Measurements from ENCODE around the gene ADAMTS14. TPM values are rescaled to one million over a fixed set of nuclear protein-coding genes. Genes with fewer than 3 reads are reported as not detected.

ADAMTS14 gene
- total and polyA plus RNA-seq, 4 experiments from 2014 or later: not detected

- Histone ChIP-seq H3K9me3 (ENCODE audit: control insufficient read depth in 1 of 2, low read length in 2 of 2) (no peaks in the 10 kb centered on the region), H3K27ac (ENCODE audit: low read depth, low read length) (no peak overlapping the region), H3K4me3 (ENCODE audit: low read length in 2 of 2) (no peak overlapping the region), H3K27me3 (ENCODE audit: insufficient read depth, low read length) (no peaks in the 10 kb centered on the region), H3K36me3 (ENCODE audit: insufficient read depth, low read length) (no peaks in the 10 kb centered on the region), H3K4me1 (ENCODE audit: insufficient read depth, low read length) (no peaks in the 10 kb centered on the region)
- no peak for DNase-seq
- Mint-ChIP-seq H3K9me3 (no peaks in the 10 kb centered on the region), H3K27me3 (no peaks in the 10 kb centered on the region), H3K27ac (no peak overlapping the region), H3K36me3 (no peaks in the 10 kb centered on the region), H3K4me3 (no peak overlapping the region), H3K4me1 (peaks cover 0 to 2% (median 0%) of the 10 kb centered on the region in 4 donors)
- intact Hi-C loops (cut with micrococcal nuclease): no loop called here
- ChIA-PET POLR2A (ENCODE audit: partially characterized antibody) (no interaction called here), CTCF (ENCODE audit: partially characterized antibody) (no interaction called here)
Measured at GRCh38 chr10:70738006-70738760, 65.9 kb downstream of the ADAMTS14 start.

GRCh38 chr10:70738761-70739121 lies 66.4 kb downstream of the ADAMTS14 start:
- ChIA-PET CTCF (ENCODE audit: partially characterized antibody) (interaction anchor here (1.8 kb wide), 1 partner anchor 277 kb away, joined by 4 read pairs; no protein-coding TSS in a partner anchor), POLR2A (ENCODE audit: partially characterized antibody) (no interaction called here)
- H3K4me1 Mint-ChIP-seq: peaks cover 0 to 2% (median 0%) of the 10 kb centered on the region in 4 donors
- no peaks in the 10 kb centered on the region for H3K9me3 Mint-ChIP-seq
- H3K4me3 ChIP-seq (ENCODE audit: low read length in 2 of 2): no peak overlapping the region
- H3K4me3 Mint-ChIP-seq: no peak overlapping the region
- DNase-seq: no peak
- no peaks in the 10 kb centered on the region for H3K27me3 Mint-ChIP-seq
- H3K27ac ChIP-seq (ENCODE audit: low read depth, low read length): no peak overlapping the region
- intact Hi-C loops (cut with micrococcal nuclease): no loop called here
- no peaks in the 10 kb centered on the region for H3K27me3 ChIP-seq (ENCODE audit: insufficient read depth, low read length)
- H3K9me3 ChIP-seq (ENCODE audit: control insufficient read depth in 1 of 2, low read length in 2 of 2): no peaks in the 10 kb centered on the region
- no peaks in the 10 kb centered on the region for H3K36me3 Mint-ChIP-seq
- H3K27ac Mint-ChIP-seq: no peak overlapping the region
- no peaks in the 10 kb centered on the region for H3K36me3 ChIP-seq (ENCODE audit: insufficient read depth, low read length)
- no peaks in the 10 kb centered on the region for H3K4me1 ChIP-seq (ENCODE audit: insufficient read depth, low read length)

- no peaks in the 10 kb centered on the region for H3K36me3 Mint-ChIP-seq
- Histone ChIP-seq H3K4me1 (ENCODE audit: insufficient read depth, low read length) (no peaks in the 10 kb centered on the region), H3K36me3 (ENCODE audit: insufficient read depth, low read length) (no peaks in the 10 kb centered on the region), H3K4me3 (ENCODE audit: low read length in 2 of 2) (no peak overlapping the region), H3K27ac (ENCODE audit: low read depth, low read length) (no peak overlapping the region), H3K27me3 (ENCODE audit: insufficient read depth, low read length) (no peaks in the 10 kb centered on the region), H3K9me3 (ENCODE audit: control insufficient read depth in 1 of 2, low read length in 2 of 2) (no peaks in the 10 kb centered on the region)
- CTCF ChIA-PET (ENCODE audit: partially characterized antibody): interaction anchor here (0.7 to 1.8 kb wide), 3 partner anchors 182 to 324 kb away, joined by 3 to 4 read pairs (median 3); no protein-coding TSS in a partner anchor
- no peak overlapping the region for H3K4me3 Mint-ChIP-seq
- peaks cover 0 to 2% (median 0%) of the 10 kb centered on the region in 4 donors for H3K4me1 Mint-ChIP-seq
- H3K9me3 Mint-ChIP-seq: no peaks in the 10 kb centered on the region
- peaks cover 0 to under 1% of the 10 kb centered on the region in 2 donors for H3K27me3 Mint-ChIP-seq
- intact Hi-C loops (cut with micrococcal nuclease): no loop called here
- no peak overlapping the region for H3K27ac Mint-ChIP-seq
- no peak for DNase-seq
- POLR2A ChIA-PET (ENCODE audit: partially characterized antibody): no interaction called here
Measured at GRCh38 chr10:70740406-70741288, 68.3 kb downstream of the ADAMTS14 start.

GRCh38 chr10:70742537-70743429 lies 70.5 kb downstream of the ADAMTS14 start:
- no peaks in the 10 kb centered on the region for H3K4me1 ChIP-seq (ENCODE audit: insufficient read depth, low read length)
- CTCF ChIA-PET (ENCODE audit: partially characterized antibody): no interaction called here
- POLR2A ChIA-PET (ENCODE audit: partially characterized antibody): no interaction called here
- no peaks in the 10 kb centered on the region for H3K9me3 ChIP-seq (ENCODE audit: control insufficient read depth in 1 of 2, low read length in 2 of 2)
- Mint-ChIP-seq H3K9me3 (peaks cover 0 to 1% (median 0%) of the 10 kb centered on the region in 8 donors), H3K27ac (no peak overlapping the region), H3K27me3 (peaks cover 0 to 1% of the 10 kb centered on the region in 2 donors), H3K4me1 (peaks cover 0 to 2% (median 0%) of the 10 kb centered on the region in 4 donors), H3K36me3 (no peaks in the 10 kb centered on the region), H3K4me3 (no peak overlapping the region)
- no peak overlapping the region for H3K4me3 ChIP-seq (ENCODE audit: low read length in 2 of 2)
- no peaks in the 10 kb centered on the region for H3K36me3 ChIP-seq (ENCODE audit: insufficient read depth, low read length)
- no peak overlapping the region for H3K27ac ChIP-seq (ENCODE audit: low read depth, low read length)
- no peak for DNase-seq
- no peaks in the 10 kb centered on the region for H3K27me3 ChIP-seq (ENCODE audit: insufficient read depth, low read length)
- intact Hi-C loops (cut with micrococcal nuclease): no loop called here

GRCh38 chr10:70743430-70743788 lies 71.1 kb downstream of the ADAMTS14 start:
- CTCF ChIA-PET (ENCODE audit: partially characterized antibody): no interaction called here
- no peak for DNase-seq
- Mint-ChIP-seq H3K9me3 (peaks cover 0 to 1% (median 0%) of the 10 kb centered on the region in 8 donors), H3K4me3 (no peak overlapping the region), H3K27me3 (peaks cover 0 to 1% of the 10 kb centered on the region in 2 donors), H3K36me3 (no peaks in the 10 kb centered on the region), H3K27ac (no peak overlapping the region), H3K4me1 (peaks cover 0 to 2% (median 0%) of the 10 kb centered on the region in 4 donors)
- intact Hi-C loops (cut with micrococcal nuclease): no loop called here
- Histone ChIP-seq H3K27me3 (ENCODE audit: insufficient read depth, low read length) (no peaks in the 10 kb centered on the region), H3K36me3 (ENCODE audit: insufficient read depth, low read length) (no peaks in the 10 kb centered on the region), H3K4me1 (ENCODE audit: insufficient read depth, low read length) (no peaks in the 10 kb centered on the region), H3K4me3 (ENCODE audit: low read length in 2 of 2) (no peak overlapping the region), H3K9me3 (ENCODE audit: control insufficient read depth in 1 of 2, low read length in 2 of 2) (no peaks in the 10 kb centered on the region), H3K27ac (ENCODE audit: low read depth, low read length) (no peak overlapping the region)
- POLR2A ChIA-PET (ENCODE audit: partially characterized antibody): no interaction called here

- peaks cover 0 to 1% of the 10 kb centered on the region in 2 donors for H3K27me3 Mint-ChIP-seq
- peaks cover 0 to 1% (median 0%) of the 10 kb centered on the region in 8 donors for H3K9me3 Mint-ChIP-seq
- no peak overlapping the region for H3K4me3 ChIP-seq (ENCODE audit: low read length in 2 of 2)
- H3K4me3 Mint-ChIP-seq: no peak overlapping the region
- H3K36me3 Mint-ChIP-seq: no peaks in the 10 kb centered on the region
- no peak for DNase-seq
- H3K27me3 ChIP-seq (ENCODE audit: insufficient read depth, low read length): no peaks in the 10 kb centered on the region
- POLR2A ChIA-PET (ENCODE audit: partially characterized antibody): no interaction called here
- intact Hi-C loops (cut with micrococcal nuclease): no loop called here
- H3K4me1 Mint-ChIP-seq: peaks cover 0 to 2% (median 0%) of the 10 kb centered on the region in 4 donors
- H3K4me1 ChIP-seq (ENCODE audit: insufficient read depth, low read length): no peaks in the 10 kb centered on the region
- H3K36me3 ChIP-seq (ENCODE audit: insufficient read depth, low read length): no peaks in the 10 kb centered on the region
- H3K9me3 ChIP-seq (ENCODE audit: control insufficient read depth in 1 of 2, low read length in 2 of 2): no peaks in the 10 kb centered on the region
- H3K27ac Mint-ChIP-seq: no peak overlapping the region
- CTCF ChIA-PET (ENCODE audit: partially characterized antibody): interaction anchor here (2.8 kb wide), 1 partner anchor 11 kb away, joined by 9 read pairs; no protein-coding TSS in a partner anchor
- H3K27ac ChIP-seq (ENCODE audit: low read depth, low read length): no peak overlapping the region
Measured at GRCh38 chr10:70743879-70744278, 71.6 kb downstream of the ADAMTS14 start.

Measured in CD4-positive, alpha-beta memory T cell (primary cell).